HEK293 (cell line): ENCODE data around the gene SYT2.

Experiments used
- BCL11B ChIP-seq: fragments of 450-650 bp; formaldehyde crosslinking; IDR thresholded peaks from 2 replicates; pipeline ENCODE4 v1.5.1; 2016; ENCODE audit warnings: low read depth, missing biosample characterization, missing genetic modification characterization
- FEZF1 ChIP-seq: fragments of 450-650 bp; formaldehyde crosslinking; IDR thresholded peaks from 2 replicates; pipeline ENCODE4 v1.5.1; 2016; ENCODE audit warnings: missing biosample characterization, missing genetic modification characterization
- MEIS1 ChIP-seq: sonication (generic); formaldehyde crosslinking; IDR thresholded peaks from 2 replicates; pipeline ENCODE4 v1.8.1; 2022; ENCODE audit warnings: missing genetic modification reagents, mild to moderate bottlenecking, borderline replicate concordance
- MZF1 ChIP-seq: fragments of 450-650 bp; formaldehyde crosslinking; IDR thresholded peaks from 2 replicates; pipeline ENCODE4 v1.5.1; 2017; ENCODE audit warnings: missing biosample characterization, missing genetic modification characterization, borderline replicate concordance
- OSR2 ChIP-seq: fragments of 450-650 bp; formaldehyde crosslinking; IDR thresholded peaks from 2 replicates; pipeline ENCODE4 v1.5.1; 2016; ENCODE audit warnings: missing biosample characterization, missing genetic modification characterization
- RBAK ChIP-seq: fragments of 450-650 bp; formaldehyde crosslinking; IDR thresholded peaks from 2 replicates; pipeline ENCODE4 v1.5.1; 2016; ENCODE audit warnings: missing biosample characterization, missing genetic modification characterization
- REPIN1 ChIP-seq: fragments of 450-650 bp; formaldehyde crosslinking; IDR thresholded peaks from 2 replicates; pipeline ENCODE4 v1.5.1; 2017; ENCODE audit warnings: missing biosample characterization, missing genetic modification characterization, low read depth
- SCRT2 ChIP-seq: fragments of 450-650 bp; formaldehyde crosslinking; IDR thresholded peaks from 2 replicates; pipeline ENCODE4 v1.5.1; 2016; ENCODE audit warnings: missing biosample characterization, missing genetic modification characterization
- ZBTB48 ChIP-seq: fragments of 450-650 bp; formaldehyde crosslinking; IDR thresholded peaks from 2 replicates; pipeline ENCODE4 v1.5.1; 2016; ENCODE audit warnings: missing biosample characterization, missing genetic modification characterization
- ZNF114 ChIP-seq: fragments of 450-650 bp; formaldehyde crosslinking; IDR thresholded peaks from 2 replicates; pipeline ENCODE4 v1.5.0; 2017; ENCODE audit warnings: missing biosample characterization, missing genetic modification characterization
- ZNF184 ChIP-seq: fragments of 450-650 bp; IDR thresholded peaks from 2 replicates; pipeline ENCODE4 v1.5.1; 2018; ENCODE audit warnings: missing biosample characterization, mild to moderate bottlenecking, missing genetic modification characterization
- ZNF2 ChIP-seq: fragments of 450-650 bp; formaldehyde crosslinking; IDR thresholded peaks from 2 replicates; pipeline ENCODE4 v1.5.1; 2016; ENCODE audit warnings: missing biosample characterization, missing genetic modification characterization
- ZNF266 ChIP-seq: fragments of 450-650 bp; formaldehyde crosslinking; IDR thresholded peaks from 2 replicates; pipeline ENCODE4 v1.5.1; 2016; ENCODE audit warnings: missing biosample characterization, missing genetic modification characterization, low read depth
- ZNF302 ChIP-seq: fragments of 450-650 bp; formaldehyde crosslinking; IDR thresholded peaks from 2 replicates; pipeline ENCODE4 v1.5.1; 2016; ENCODE audit warnings: missing biosample characterization, missing genetic modification characterization, low read depth
- ZNF48 ChIP-seq: fragments of 450-650 bp; formaldehyde crosslinking; IDR thresholded peaks from 2 replicates; pipeline ENCODE4 v1.5.1; 2016; ENCODE audit warnings: missing biosample characterization, missing genetic modification characterization
- ZNF530 ChIP-seq: fragments of 450-650 bp; formaldehyde crosslinking; IDR thresholded peaks from 2 replicates; pipeline ENCODE4 v1.5.1; 2016; ENCODE audit warnings: low read depth, missing biosample characterization, missing genetic modification characterization
- ZNF544 ChIP-seq: fragments of 450-650 bp; formaldehyde crosslinking; IDR thresholded peaks from 2 replicates; pipeline ENCODE4 v1.5.0; 2017; ENCODE audit warnings: missing biosample characterization, missing genetic modification characterization
- ZSCAN23 ChIP-seq: fragments of 450-650 bp; formaldehyde crosslinking; IDR thresholded peaks from 2 replicates; pipeline ENCODE4 v1.5.1; 2016; ENCODE audit warnings: missing biosample characterization, missing genetic modification characterization
- TF ChIP-seq, protein P1 (sequence below): fragments of 450-650 bp; formaldehyde crosslinking; IDR thresholded peaks from 2 replicates; pipeline ENCODE4 v1.5.1; 2016; ENCODE audit warnings: missing biosample characterization, missing genetic modification characterization
- TF ChIP-seq, protein P2 (sequence below): fragments of 450-650 bp; formaldehyde crosslinking; IDR thresholded peaks from 2 replicates; pipeline ENCODE4 v1.5.1; 2016; ENCODE audit warnings: missing biosample characterization, missing genetic modification characterization
- TF ChIP-seq, protein P3 (sequence below): fragments of 450-650 bp; formaldehyde crosslinking; IDR thresholded peaks from 2 replicates; pipeline ENCODE4 v1.5.1; 2016; ENCODE audit warnings: missing biosample characterization, missing genetic modification characterization, borderline replicate concordance
- TF ChIP-seq, protein P4 (sequence below): fragments of 450-650 bp; formaldehyde crosslinking; IDR thresholded peaks from 2 replicates; pipeline ENCODE4 v1.5.1; 2016; ENCODE audit warnings: missing biosample characterization, missing genetic modification characterization
- TF ChIP-seq, protein P5 (sequence below): fragments of 450-650 bp; formaldehyde crosslinking; IDR thresholded peaks from 2 replicates; pipeline ENCODE4 v1.5.1; 2016; ENCODE audit warnings: missing biosample characterization, missing genetic modification characterization
- TF ChIP-seq, protein P6 (sequence below): fragments of 450-650 bp; formaldehyde crosslinking; IDR thresholded peaks from 2 replicates; pipeline ENCODE4 v1.5.1; 2016; ENCODE audit warnings: missing biosample characterization, missing genetic modification characterization, low read depth

SYT2 gene

DNA sequence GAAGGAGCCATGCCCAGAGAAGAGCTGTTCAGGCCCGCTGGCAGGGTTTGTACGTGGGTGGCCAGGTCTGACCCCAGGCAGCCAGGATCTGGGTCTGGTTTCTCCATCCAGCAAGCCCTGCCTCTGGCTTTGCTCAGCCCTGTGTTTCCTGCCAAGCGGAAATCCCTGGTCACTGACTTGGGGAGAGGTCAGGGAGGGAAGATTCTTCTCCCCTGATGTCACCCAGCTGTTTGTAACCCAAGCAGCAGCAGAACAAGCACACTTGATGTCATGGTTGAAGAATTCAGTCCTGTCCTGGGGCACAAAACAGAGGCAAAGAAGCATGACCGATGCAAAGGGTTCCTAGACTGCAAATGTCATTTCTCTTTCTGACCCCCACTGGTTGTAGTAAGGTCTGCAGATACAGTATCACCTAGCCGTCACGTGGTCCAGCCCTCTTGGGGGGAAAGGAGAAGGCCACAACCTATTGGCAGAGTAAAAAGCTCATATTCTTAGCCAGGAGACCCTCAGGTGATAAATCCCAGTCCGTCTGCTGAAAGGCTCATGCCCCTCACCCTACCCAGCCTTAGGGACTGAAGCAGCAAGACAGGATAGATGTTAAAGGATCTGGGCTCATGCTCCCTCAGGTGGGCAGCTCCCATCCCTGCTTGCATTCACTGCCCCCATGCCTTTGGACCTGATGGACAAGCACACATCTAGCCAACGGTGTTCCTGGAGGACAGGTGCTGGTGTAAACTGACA lies 120.9 kb downstream of the SYT2 start (continued):
- TF ChIP-seq, protein P1, sequence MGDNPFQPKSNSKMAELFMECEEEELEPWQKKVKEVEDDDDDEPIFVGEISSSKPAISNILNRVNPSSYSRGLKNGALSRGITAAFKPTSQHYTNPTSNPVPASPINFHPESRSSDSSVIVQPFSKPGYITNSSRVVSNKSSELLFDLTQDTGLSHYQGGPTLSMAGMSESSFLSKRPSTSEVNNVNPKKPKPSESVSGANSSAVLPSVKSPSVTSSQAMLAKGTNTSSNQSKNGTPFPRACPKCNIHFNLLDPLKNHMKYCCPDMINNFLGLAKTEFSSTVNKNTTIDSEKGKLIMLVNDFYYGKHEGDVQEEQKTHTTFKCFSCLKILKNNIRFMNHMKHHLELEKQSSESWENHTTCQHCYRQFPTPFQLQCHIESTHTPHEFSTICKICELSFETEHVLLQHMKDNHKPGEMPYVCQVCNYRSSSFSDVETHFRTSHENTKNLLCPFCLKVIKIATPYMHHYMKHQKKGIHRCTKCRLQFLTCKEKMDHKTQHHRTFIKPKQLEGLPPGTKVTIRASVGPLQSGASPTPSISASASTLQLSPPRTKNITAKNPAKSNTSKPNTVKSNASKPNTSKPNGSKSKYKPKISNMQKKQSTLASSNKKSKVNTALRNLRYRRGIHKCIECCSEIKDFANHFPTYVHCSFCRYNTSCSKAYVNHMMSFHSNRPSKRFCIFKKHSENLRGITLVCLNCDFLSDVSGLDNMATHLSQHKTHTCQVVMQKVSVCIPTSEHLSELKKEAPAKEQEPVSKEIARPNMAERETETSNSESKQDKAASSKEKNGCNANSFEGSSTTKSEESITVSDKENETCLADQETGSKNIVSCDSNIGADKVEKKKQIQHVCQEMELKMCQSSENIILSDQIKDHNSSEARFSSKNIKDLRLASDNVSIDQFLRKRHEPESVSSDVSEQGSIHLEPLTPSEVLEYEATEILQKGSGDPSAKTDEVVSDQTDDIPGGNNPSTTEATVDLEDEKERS = peak; percentile 82; the same call in 1 of the 2 replicates
- TF ChIP-seq ZNF302 (tag by site-specific recombination) (no peak), ZNF544 (tag by site-specific recombination) (no peak), MEIS1 (CRISPR knock-in tag) (no peak), MZF1 (tag by site-specific recombination) (no peak), ZNF2 (tag by site-specific recombination) (0 out of 2 replicates have a peak, but pooled peaks have one; percentile 63), ZNF530 (no peak), ZNF184 (0 out of 2 replicates have a peak, but pooled peaks have one; percentile 44), ZNF48 (no peak), REPIN1 (tag by site-specific recombination) (no peak), ZNF114 (tag by site-specific recombination) (no peak), SCRT2 (tag by site-specific recombination) (no peak), OSR2 (tag by site-specific recombination) (no peak), BCL11B (tag by site-specific recombination) (no peak), ZSCAN23 (tag by site-specific recombination) (0 out of 2 replicates have a peak, but pooled peaks have one; percentile 69), FEZF1 (tag by site-specific recombination) (no peak), ZBTB48 (tag by site-specific recombination) (0 out of 2 replicates have a peak, but pooled peaks have one; percentile 33), ZNF266 (tag by site-specific recombination) (no peak), RBAK (tag by site-specific recombination) (no peak)
- TF ChIP-seq, protein P2, sequence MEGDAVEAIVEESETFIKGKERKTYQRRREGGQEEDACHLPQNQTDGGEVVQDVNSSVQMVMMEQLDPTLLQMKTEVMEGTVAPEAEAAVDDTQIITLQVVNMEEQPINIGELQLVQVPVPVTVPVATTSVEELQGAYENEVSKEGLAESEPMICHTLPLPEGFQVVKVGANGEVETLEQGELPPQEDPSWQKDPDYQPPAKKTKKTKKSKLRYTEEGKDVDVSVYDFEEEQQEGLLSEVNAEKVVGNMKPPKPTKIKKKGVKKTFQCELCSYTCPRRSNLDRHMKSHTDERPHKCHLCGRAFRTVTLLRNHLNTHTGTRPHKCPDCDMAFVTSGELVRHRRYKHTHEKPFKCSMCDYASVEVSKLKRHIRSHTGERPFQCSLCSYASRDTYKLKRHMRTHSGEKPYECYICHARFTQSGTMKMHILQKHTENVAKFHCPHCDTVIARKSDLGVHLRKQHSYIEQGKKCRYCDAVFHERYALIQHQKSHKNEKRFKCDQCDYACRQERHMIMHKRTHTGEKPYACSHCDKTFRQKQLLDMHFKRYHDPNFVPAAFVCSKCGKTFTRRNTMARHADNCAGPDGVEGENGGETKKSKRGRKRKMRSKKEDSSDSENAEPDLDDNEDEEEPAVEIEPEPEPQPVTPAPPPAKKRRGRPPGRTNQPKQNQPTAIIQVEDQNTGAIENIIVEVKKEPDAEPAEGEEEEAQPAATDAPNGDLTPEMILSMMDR (tag by site-specific recombination) = no peak
- TF ChIP-seq, protein P3, sequence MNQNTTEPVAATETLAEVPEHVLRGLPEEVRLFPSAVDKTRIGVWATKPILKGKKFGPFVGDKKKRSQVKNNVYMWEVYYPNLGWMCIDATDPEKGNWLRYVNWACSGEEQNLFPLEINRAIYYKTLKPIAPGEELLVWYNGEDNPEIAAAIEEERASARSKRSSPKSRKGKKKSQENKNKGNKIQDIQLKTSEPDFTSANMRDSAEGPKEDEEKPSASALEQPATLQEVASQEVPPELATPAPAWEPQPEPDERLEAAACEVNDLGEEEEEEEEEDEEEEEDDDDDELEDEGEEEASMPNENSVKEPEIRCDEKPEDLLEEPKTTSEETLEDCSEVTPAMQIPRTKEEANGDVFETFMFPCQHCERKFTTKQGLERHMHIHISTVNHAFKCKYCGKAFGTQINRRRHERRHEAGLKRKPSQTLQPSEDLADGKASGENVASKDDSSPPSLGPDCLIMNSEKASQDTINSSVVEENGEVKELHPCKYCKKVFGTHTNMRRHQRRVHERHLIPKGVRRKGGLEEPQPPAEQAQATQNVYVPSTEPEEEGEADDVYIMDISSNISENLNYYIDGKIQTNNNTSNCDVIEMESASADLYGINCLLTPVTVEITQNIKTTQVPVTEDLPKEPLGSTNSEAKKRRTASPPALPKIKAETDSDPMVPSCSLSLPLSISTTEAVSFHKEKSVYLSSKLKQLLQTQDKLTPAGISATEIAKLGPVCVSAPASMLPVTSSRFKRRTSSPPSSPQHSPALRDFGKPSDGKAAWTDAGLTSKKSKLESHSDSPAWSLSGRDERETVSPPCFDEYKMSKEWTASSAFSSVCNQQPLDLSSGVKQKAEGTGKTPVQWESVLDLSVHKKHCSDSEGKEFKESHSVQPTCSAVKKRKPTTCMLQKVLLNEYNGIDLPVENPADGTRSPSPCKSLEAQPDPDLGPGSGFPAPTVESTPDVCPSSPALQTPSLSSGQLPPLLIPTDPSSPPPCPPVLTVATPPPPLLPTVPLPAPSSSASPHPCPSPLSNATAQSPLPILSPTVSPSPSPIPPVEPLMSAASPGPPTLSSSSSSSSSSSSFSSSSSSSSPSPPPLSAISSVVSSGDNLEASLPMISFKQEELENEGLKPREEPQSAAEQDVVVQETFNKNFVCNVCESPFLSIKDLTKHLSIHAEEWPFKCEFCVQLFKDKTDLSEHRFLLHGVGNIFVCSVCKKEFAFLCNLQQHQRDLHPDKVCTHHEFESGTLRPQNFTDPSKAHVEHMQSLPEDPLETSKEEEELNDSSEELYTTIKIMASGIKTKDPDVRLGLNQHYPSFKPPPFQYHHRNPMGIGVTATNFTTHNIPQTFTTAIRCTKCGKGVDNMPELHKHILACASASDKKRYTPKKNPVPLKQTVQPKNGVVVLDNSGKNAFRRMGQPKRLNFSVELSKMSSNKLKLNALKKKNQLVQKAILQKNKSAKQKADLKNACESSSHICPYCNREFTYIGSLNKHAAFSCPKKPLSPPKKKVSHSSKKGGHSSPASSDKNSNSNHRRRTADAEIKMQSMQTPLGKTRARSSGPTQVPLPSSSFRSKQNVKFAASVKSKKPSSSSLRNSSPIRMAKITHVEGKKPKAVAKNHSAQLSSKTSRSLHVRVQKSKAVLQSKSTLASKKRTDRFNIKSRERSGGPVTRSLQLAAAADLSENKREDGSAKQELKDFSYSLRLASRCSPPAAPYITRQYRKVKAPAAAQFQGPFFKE (tag by site-specific recombination) = no peak
- TF ChIP-seq, protein P4, sequence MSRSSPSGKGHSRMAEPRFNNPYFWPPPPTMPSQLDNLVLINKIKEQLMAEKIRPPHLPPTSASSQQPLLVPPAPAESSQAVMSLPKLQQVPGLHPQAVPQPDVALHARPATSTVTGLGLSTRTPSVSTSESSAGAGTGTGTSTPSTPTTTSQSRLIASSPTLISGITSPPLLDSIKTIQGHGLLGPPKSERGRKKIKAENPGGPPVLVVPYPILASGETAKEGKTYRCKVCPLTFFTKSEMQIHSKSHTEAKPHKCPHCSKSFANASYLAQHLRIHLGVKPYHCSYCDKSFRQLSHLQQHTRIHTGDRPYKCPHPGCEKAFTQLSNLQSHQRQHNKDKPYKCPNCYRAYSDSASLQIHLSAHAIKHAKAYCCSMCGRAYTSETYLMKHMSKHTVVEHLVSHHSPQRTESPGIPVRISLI (tag by site-specific recombination) = peak; percentile 47; the same call in 1 of the 2 replicates
- TF ChIP-seq, protein P5, sequence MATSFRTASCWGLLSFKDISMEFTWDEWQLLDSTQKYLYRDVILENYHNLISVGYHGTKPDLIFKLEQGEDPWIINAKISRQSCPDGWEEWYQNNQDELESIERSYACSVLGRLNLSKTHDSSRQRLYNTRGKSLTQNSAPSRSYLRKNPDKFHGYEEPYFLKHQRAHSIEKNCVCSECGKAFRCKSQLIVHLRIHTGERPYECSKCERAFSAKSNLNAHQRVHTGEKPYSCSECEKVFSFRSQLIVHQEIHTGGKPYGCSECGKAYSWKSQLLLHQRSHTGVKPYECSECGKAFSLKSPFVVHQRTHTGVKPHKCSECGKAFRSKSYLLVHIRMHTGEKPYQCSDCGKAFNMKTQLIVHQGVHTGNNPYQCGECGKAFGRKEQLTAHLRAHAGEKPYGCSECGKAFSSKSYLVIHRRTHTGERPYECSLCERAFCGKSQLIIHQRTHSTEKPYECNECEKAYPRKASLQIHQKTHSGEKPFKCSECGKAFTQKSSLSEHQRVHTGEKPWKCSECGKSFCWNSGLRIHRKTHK (tag by site-specific recombination) = no peak
- TF ChIP-seq, protein P6, sequence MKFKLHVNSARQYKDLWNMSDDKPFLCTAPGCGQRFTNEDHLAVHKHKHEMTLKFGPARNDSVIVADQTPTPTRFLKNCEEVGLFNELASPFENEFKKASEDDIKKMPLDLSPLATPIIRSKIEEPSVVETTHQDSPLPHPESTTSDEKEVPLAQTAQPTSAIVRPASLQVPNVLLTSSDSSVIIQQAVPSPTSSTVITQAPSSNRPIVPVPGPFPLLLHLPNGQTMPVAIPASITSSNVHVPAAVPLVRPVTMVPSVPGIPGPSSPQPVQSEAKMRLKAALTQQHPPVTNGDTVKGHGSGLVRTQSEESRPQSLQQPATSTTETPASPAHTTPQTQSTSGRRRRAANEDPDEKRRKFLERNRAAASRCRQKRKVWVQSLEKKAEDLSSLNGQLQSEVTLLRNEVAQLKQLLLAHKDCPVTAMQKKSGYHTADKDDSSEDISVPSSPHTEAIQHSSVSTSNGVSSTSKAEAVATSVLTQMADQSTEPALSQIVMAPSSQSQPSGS (tag by site-specific recombination) = no peak; the same call in 1 of the 2 replicates
